ENCODE measurements around the gene SLC27A4. TPM values are rescaled to one million over a fixed set of nuclear protein-coding genes. Genes with fewer than 3 reads are reported as not detected.

Gene SLC27A4
- total RNA-seq, 2 donors from 2014 or later: 19.2 to 21.5 TPM

- no peaks in the 10 kb centered on the region for H3K36me3 ChIP-seq
- 11% methylated on average over 20 of the region's 20 CpGs for WGBS
- DNase-seq (ENCODE audit: low spot score): peak; percentile 87
- no peaks in the 10 kb centered on the region for H3K4me1 ChIP-seq (replicated peaks)
- H3K9me3 ChIP-seq: no peaks in the 10 kb centered on the region
- peak; percentile 69 to 92 (median 80) for TF ChIP-seq CTCF (IDR thresholded peaks at IDR 0.05)
- peak; percentile 84 for TF ChIP-seq POLR2AphosphoS5 (IDR thresholded peaks at IDR 0.05)
- TF ChIP-seq POLR2A (IDR thresholded peaks at IDR 0.05): peak; percentile 8
- peak overlapping the region; percentile 25 to 39 for H3K4me3 ChIP-seq
- H3K27me3 ChIP-seq (replicated peaks; ENCODE audit: insufficient read depth): no peaks in the 10 kb centered on the region
- peak overlapping the region; percentile 28 to 46 for H3K27ac ChIP-seq
- intact Hi-C loops (cut with DNase I): loop anchor here (5.0 kb wide), 1 partner anchor 50 kb away; no protein-coding TSS in a partner anchor
These were observed 21.8 kb downstream of the SLC27A4 start for GRCh38 chr9:128361986-128362646.

GRCh38 chr9:128362774-128363173 is 22.4 kb downstream of the SLC27A4 start:
- Histone ChIP-seq H3K4me3 (no peak overlapping the region), H3K36me3 (no peaks in the 10 kb centered on the region), H3K27me3 (replicated peaks; ENCODE audit: insufficient read depth) (no peaks in the 10 kb centered on the region), H3K9me3 (no peaks in the 10 kb centered on the region), H3K4me1 (replicated peaks) (no peaks in the 10 kb centered on the region), H3K27ac (no peak overlapping the region)
- intact Hi-C loops (cut with DNase I): loop anchor here (5.0 kb wide), 1 partner anchor 50 kb away; no protein-coding TSS in a partner anchor
- no peak for TF ChIP-seq POLR2AphosphoS5 (IDR thresholded peaks at IDR 0.05)
- TF ChIP-seq CTCF (IDR thresholded peaks at IDR 0.05): no peak
- TF ChIP-seq POLR2A (IDR thresholded peaks at IDR 0.05): no peak
- WGBS: 86% methylated on average over 3 of the region's 3 CpGs
- DNase-seq (ENCODE audit: low spot score): no peak

GRCh38 chr9:128365525-128365924 is 25.2 kb downstream of the SLC27A4 start:
- intact Hi-C loops (cut with DNase I): no loop called here
- 91% methylated on average over 4 of the region's 4 CpGs for WGBS
- Histone ChIP-seq H3K27me3 (replicated peaks; ENCODE audit: insufficient read depth) (no peaks in the 10 kb centered on the region), H3K27ac (no peak overlapping the region), H3K4me1 (replicated peaks) (peaks cover 6% of the 10 kb centered on the region), H3K9me3 (no peaks in the 10 kb centered on the region), H3K36me3 (no peaks in the 10 kb centered on the region), H3K4me3 (no peak overlapping the region)
- DNase-seq (ENCODE audit: low spot score): no peak
- no peak for TF ChIP-seq CTCF (IDR thresholded peaks at IDR 0.05)
- TF ChIP-seq POLR2AphosphoS5 (IDR thresholded peaks at IDR 0.05): no peak
- TF ChIP-seq POLR2A (IDR thresholded peaks at IDR 0.05): no peak

GRCh38 chr9:128369024-128369706 is 28.8 kb downstream of the SLC27A4 start:
- H3K4me3 ChIP-seq: no peak overlapping the region
- WGBS: 94% methylated on average over 9 of the region's 9 CpGs
- no peak for TF ChIP-seq POLR2A (IDR thresholded peaks at IDR 0.05)
- TF ChIP-seq POLR2AphosphoS5 (IDR thresholded peaks at IDR 0.05): no peak
- TF ChIP-seq CTCF (IDR thresholded peaks at IDR 0.05): no peak
- H3K9me3 ChIP-seq: no peaks in the 10 kb centered on the region
- H3K27ac ChIP-seq: no peak overlapping the region
- peaks cover 6% of the 10 kb centered on the region for H3K4me1 ChIP-seq (replicated peaks)
- H3K27me3 ChIP-seq (replicated peaks; ENCODE audit: insufficient read depth): no peaks in the 10 kb centered on the region
- no peak for DNase-seq (ENCODE audit: low spot score)
- intact Hi-C loops (cut with DNase I): no loop called here
- peaks cover 0 to 5% of the 10 kb centered on the region in 2 donors for H3K36me3 ChIP-seq
